22Rv1 (cell line): ENCODE data around the gene YAP1.

Experiments
- ZFX ChIP-seq: fragments of 450-650 bp; IDR thresholded peaks from 2 replicates; pipeline ENCODE4 v1.6.1; 2017; ENCODE audit warnings: antibody characterized with exemption, borderline replicate concordance
- TF ChIP-seq, protein P1 (sequence below): fragments of 450-650 bp; IDR thresholded peaks from 2 replicates; pipeline ENCODE4 v1.5.1; 2017; ENCODE audit warnings: mild to moderate bottlenecking

DNA sequence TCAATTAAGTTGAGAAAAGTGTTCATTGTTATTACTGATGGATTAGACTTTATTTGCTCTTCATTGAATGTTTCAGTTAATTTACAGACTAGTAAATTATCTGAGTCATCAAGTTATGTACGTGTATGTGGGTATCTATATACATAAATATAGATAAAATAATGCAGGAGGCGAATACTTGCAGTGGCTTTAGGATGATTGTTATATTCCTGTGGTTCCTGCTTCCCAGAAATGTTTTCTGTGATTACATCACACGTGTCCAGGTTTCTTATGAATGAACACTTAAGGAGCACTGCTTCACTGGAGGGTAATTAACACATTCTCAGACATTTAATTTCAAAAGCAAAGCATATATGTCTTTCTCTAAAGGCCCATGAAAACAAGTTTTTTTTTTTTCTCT lies 28.4 kb downstream of the YAP1 start:
- TF ChIP-seq, protein P1, sequence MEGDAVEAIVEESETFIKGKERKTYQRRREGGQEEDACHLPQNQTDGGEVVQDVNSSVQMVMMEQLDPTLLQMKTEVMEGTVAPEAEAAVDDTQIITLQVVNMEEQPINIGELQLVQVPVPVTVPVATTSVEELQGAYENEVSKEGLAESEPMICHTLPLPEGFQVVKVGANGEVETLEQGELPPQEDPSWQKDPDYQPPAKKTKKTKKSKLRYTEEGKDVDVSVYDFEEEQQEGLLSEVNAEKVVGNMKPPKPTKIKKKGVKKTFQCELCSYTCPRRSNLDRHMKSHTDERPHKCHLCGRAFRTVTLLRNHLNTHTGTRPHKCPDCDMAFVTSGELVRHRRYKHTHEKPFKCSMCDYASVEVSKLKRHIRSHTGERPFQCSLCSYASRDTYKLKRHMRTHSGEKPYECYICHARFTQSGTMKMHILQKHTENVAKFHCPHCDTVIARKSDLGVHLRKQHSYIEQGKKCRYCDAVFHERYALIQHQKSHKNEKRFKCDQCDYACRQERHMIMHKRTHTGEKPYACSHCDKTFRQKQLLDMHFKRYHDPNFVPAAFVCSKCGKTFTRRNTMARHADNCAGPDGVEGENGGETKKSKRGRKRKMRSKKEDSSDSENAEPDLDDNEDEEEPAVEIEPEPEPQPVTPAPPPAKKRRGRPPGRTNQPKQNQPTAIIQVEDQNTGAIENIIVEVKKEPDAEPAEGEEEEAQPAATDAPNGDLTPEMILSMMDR, result no peak
- no peak for TF ChIP-seq ZFX
